H1 (cell line): ENCODE measurements around the gene DDX11. TPM values are rescaled to one million over a fixed set of nuclear protein-coding genes. Genes with fewer than 3 reads are reported as not detected.

Experiments used
- CTCF ChIA-PET: fragments of 300-600 bp; sonication (Branson Sonifier 250); formaldehyde crosslinking; loops from one replicate; lab custom pipeline; 2021; ENCODE audit not compliant: partially characterized antibody; lab: Charles Lee
- POLR2A ChIA-PET: fragments of 300-600 bp; sonication (Branson Sonifier 250); formaldehyde crosslinking; loops from one replicate; lab custom pipeline; 2021; ENCODE audit warnings: inconsistent platforms; ENCODE audit not compliant: partially characterized antibody; lab: Charles Lee
- DNase-seq, 2 experiments: peaks; one replicate each; pipeline versions ENCODE4 v3.0.0 to v3.0.0-alpha.2; 2010 to 2022; ENCODE audit warnings: low spot score in 2 of 2, low read depth in 1 of 2, mixed read lengths in 1 of 2
- FAIRE-seq: peaks from 2 replicates; lab custom pipeline; 2011; peaks lifted over from hg19 to GRCh38; lab: Jason Lieb, UNC
- H2AFZ ChIP-seq: 2 replicates; pipeline ENCODE4 v1.8.1; 2012; ENCODE audit warnings: low read length, inconsistent platforms
- H2AK5ac ChIP-seq: 2 replicates; pipeline ENCODE4 v1.6.1; 2013; ENCODE audit warnings: low read depth, low read length
- H2BK120ac ChIP-seq: replicated peaks from 2 replicates; pipeline ENCODE3; 2013; ENCODE audit warnings: low read depth, low read length, inconsistent platforms
- H2BK12ac ChIP-seq: 2 replicates; pipeline ENCODE4 v1.6.1; 2013; ENCODE audit warnings: low read depth, low read length
- H2BK15ac ChIP-seq: 2 replicates; pipeline ENCODE4 v1.6.1; 2013; ENCODE audit warnings: low read length
- H2BK20ac ChIP-seq: 2 replicates; pipeline ENCODE4 v1.6.1; 2013; ENCODE audit warnings: low read length
- H2BK5ac ChIP-seq: 2 replicates; pipeline ENCODE4 v1.6.1; 2013; ENCODE audit warnings: low read depth, low read length
- H3K14ac ChIP-seq: 2 replicates; pipeline ENCODE4 v1.6.1; 2013; ENCODE audit warnings: inconsistent platforms; ENCODE audit not compliant: insufficient read length
- H3K18ac ChIP-seq: 2 replicates; pipeline ENCODE4 v1.6.1; 2013; ENCODE audit warnings: low read length; ENCODE audit errors: extremely low read depth
- H3K23ac ChIP-seq: 2 replicates; pipeline ENCODE4 v1.6.1; 2013; ENCODE audit warnings: inconsistent platforms; ENCODE audit not compliant: insufficient read length
- H3K23me2 ChIP-seq: 2 replicates; pipeline ENCODE4 v1.6.1; 2013; ENCODE audit warnings: low read depth, low read length
- H3K27ac ChIP-seq: 2 replicates; pipeline ENCODE4 v1.6.1; 2011; ENCODE audit warnings: low read depth, low read length, inconsistent platforms
- H3K27me3 ChIP-seq, 4 experiments: replicated peaks in 1 of 4; 1 replicate in 1 of 4; 2 replicates in 3 of 4; pipeline versions ENCODE4 v1.6.1 to v1.8.1; 2011 to 2013; ENCODE audit warnings: low read length in 3 of 4, mild to moderate bottlenecking in 3 of 4, inconsistent platforms in 2 of 4, mixed read lengths in 2 of 4, moderate library complexity in 1 of 4; ENCODE audit not compliant: control insufficient read depth in 3 of 4, insufficient read depth in 3 of 4; ENCODE audit errors: extremely low read depth in 1 of 4
- H3K36me3 ChIP-seq, 4 experiments: 2 replicates each; pipeline versions ENCODE4 v1.6.1 to v1.8.1; 2011 to 2013; ENCODE audit warnings: mild to moderate bottlenecking in 4 of 4, low read length in 3 of 4, moderate library complexity in 2 of 4, control low read depth in 1 of 4, inconsistent platforms in 1 of 4; ENCODE audit not compliant: insufficient read depth in 4 of 4, control insufficient read depth in 2 of 4
- H3K4ac ChIP-seq: replicated peaks from 2 replicates; pipeline ENCODE3; 2013; ENCODE audit warnings: low read length, low read depth, mixed read lengths, inconsistent platforms; ENCODE audit not compliant: insufficient read length
- H3K4me1 ChIP-seq, 4 experiments: replicated peaks in 1 of 4; 1 replicate in 1 of 4; 2 replicates in 3 of 4; pipeline versions ENCODE4 v1.6.1 to v1.8.1; 2011 to 2013; ENCODE audit warnings: low read length in 3 of 4, inconsistent platforms in 2 of 4, mixed read lengths in 1 of 4; ENCODE audit not compliant: insufficient read depth in 4 of 4, control insufficient read depth in 3 of 4
- H3K4me2 ChIP-seq, 2 experiments: 2 replicates each; pipeline versions ENCODE4 v1.6.1 to v1.8.1; 2011 to 2013; ENCODE audit warnings: low read depth in 2 of 2, low read length in 2 of 2, control low read depth in 1 of 2, inconsistent platforms in 1 of 2, mild to moderate bottlenecking in 1 of 2; ENCODE audit not compliant: insufficient read depth in 1 of 2
- H3K4me3 ChIP-seq, 4 experiments: fragments of 200-600, 300-600 bp in 1 of 4; sonication (generic), shearing (Covaris generic), sonication (Bioruptor Twin) in 1 of 4; 2 replicates each; pipeline versions ENCODE4 v1.5.1 to v1.8.1; 2011 to 2016; ENCODE audit warnings: low read length in 4 of 4, low read depth in 3 of 4, control low read depth in 2 of 4, inconsistent platforms in 2 of 4, mild to moderate bottlenecking in 2 of 4, mixed read lengths in 1 of 4, moderate library complexity in 1 of 4; ENCODE audit not compliant: insufficient read depth in 2 of 4; ENCODE audit errors: extremely low read depth in 1 of 4
- H3K56ac ChIP-seq: replicated peaks from 2 replicates; pipeline ENCODE3; 2013; ENCODE audit warnings: low read depth, mild to moderate bottlenecking, mixed read lengths, low read length, inconsistent platforms; ENCODE audit not compliant: insufficient read length
- H3K79me1 ChIP-seq: 2 replicates; pipeline ENCODE4 v1.6.1; 2013; ENCODE audit warnings: low read depth, low read length, control low read depth
- H3K79me2 ChIP-seq, 2 experiments: 2 replicates each; pipeline versions ENCODE4 v1.6.1 to v1.8.1; 2012 to 2013; ENCODE audit warnings: low read length in 2 of 2, mild to moderate bottlenecking in 2 of 2, inconsistent platforms in 1 of 2; ENCODE audit not compliant: insufficient read depth in 2 of 2, control insufficient read depth in 1 of 2
- H3K9ac ChIP-seq, 4 experiments: replicated peaks in 1 of 4; 1 replicate in 1 of 4; 2 replicates in 3 of 4; pipeline versions ENCODE4 v1.6.1 to v1.8.1; 2011 to 2013; ENCODE audit warnings: low read depth in 3 of 4, low read length in 3 of 4, control low read depth in 2 of 4, mild to moderate bottlenecking in 2 of 4, moderate library complexity in 2 of 4, inconsistent platforms in 1 of 4; ENCODE audit errors: extremely low read depth in 1 of 4
- H3K9me3 ChIP-seq, 2 experiments: 2 replicates each; pipeline versions ENCODE4 v1.6.1 to v1.8.1; 2012 to 2013; ENCODE audit warnings: mild to moderate bottlenecking in 2 of 2, moderate library complexity in 2 of 2, control low read depth in 1 of 2, inconsistent platforms in 1 of 2, low read depth in 1 of 2, low read length in 1 of 2, mixed read lengths in 1 of 2; ENCODE audit not compliant: insufficient read depth in 2 of 2
- H4K20me1 ChIP-seq, 2 experiments: replicated peaks in 1 of 2; 2 replicates each; pipeline versions ENCODE3 to v1.8.1; 2011 to 2013; ENCODE audit warnings: inconsistent platforms in 2 of 2, low read length in 2 of 2, mild to moderate bottlenecking in 1 of 2; ENCODE audit not compliant: insufficient read depth in 2 of 2, control insufficient read depth in 1 of 2
- H4K5ac ChIP-seq: 2 replicates; pipeline ENCODE4 v1.6.1; 2013; ENCODE audit warnings: low read length, low read depth, mixed read lengths, inconsistent platforms; ENCODE audit not compliant: insufficient read length
- H4K8ac ChIP-seq: 2 replicates; pipeline ENCODE4 v1.8.0; 2013; ENCODE audit warnings: mild to moderate bottlenecking, moderate library complexity, low read length, inconsistent platforms; ENCODE audit not compliant: insufficient read depth; ENCODE audit errors: extremely low read depth
- H4K91ac ChIP-seq: replicated peaks from 2 replicates; pipeline ENCODE3; 2013; ENCODE audit warnings: low read length, mixed read lengths, inconsistent platforms; ENCODE audit not compliant: insufficient read length
- BACH1 ChIP-seq: IDR thresholded peaks from 2 replicates; pipeline ENCODE4 v1.6.1; 2012; ENCODE audit warnings: low read length, improper control_type of control experiment
- CTCF ChIP-seq, 3 experiments: IDR thresholded peaks; 1 replicate in 2 of 3; 2 replicates in 1 of 3; pipeline versions ENCODE4 v1.5.1 to v1.6.1; 2011; ENCODE audit warnings: low read length in 3 of 3, mild to moderate bottlenecking in 3 of 3, inconsistent platforms in 2 of 3, low read depth in 1 of 3, moderate library complexity in 1 of 3; ENCODE audit not compliant: insufficient read depth in 1 of 3; ENCODE audit errors: control extremely low read depth in 1 of 3
- GABPA ChIP-seq: IDR thresholded peaks from 2 replicates; pipeline ENCODE4 v1.6.1; 2011; ENCODE audit warnings: mild to moderate bottlenecking, low read length, moderate library complexity, borderline replicate concordance; ENCODE audit not compliant: insufficient read depth
- GTF2F1 ChIP-seq: IDR thresholded peaks from 2 replicates; pipeline ENCODE4 v1.6.1; 2012; ENCODE audit warnings: low read depth, low read length, improper control_type of control experiment, borderline replicate concordance
- HDAC2 ChIP-seq, 2 experiments: fragments of 300-600 bp in 1 of 2; sonication (generic) in 1 of 2; IDR thresholded peaks; 2 replicates each; pipeline ENCODE4 v1.6.1; 2011 to 2012; ENCODE audit warnings: low read depth in 2 of 2, low read length in 2 of 2, mild to moderate bottlenecking in 2 of 2, moderate library complexity in 2 of 2, borderline replicate concordance in 1 of 2, inconsistent platforms in 1 of 2
- HDAC6 ChIP-seq: IDR thresholded peaks from one replicate; pipeline ENCODE4 v1.7.1; 2012; ENCODE audit warnings: low read depth, mild to moderate bottlenecking, inconsistent platforms, low read length, moderate library complexity
- JUND ChIP-seq: IDR thresholded peaks from 2 replicates; pipeline ENCODE4 v1.6.1; 2011; ENCODE audit warnings: mild to moderate bottlenecking, improper control_type of control experiment, low read length
- POLR2A ChIP-seq, 2 experiments: IDR thresholded peaks; 1 replicate in 1 of 2; 2 replicates in 1 of 2; pipeline ENCODE4 v1.6.1; 2011; ENCODE audit warnings: low read depth in 2 of 2, low read length in 2 of 2, mild to moderate bottlenecking in 2 of 2; ENCODE audit errors: control extremely low read depth in 1 of 2
- SUZ12 ChIP-seq: fragments of 200-600 bp; sonication (generic); IDR thresholded peaks from 2 replicates; pipeline ENCODE4 v1.6.1; 2012; ENCODE audit warnings: mild to moderate bottlenecking, inconsistent platforms, low read length, moderate library complexity, mixed read lengths
- WGBS, 2 experiments: shearing (Covaris generic) in 1 of 2; methylation state at CpG; one replicate each; pipeline versions ENCODE4 v1.1.6 to v1.1.7; 2013 to 2015; ENCODE audit warnings: low lambda C conversion rate in 2 of 2, mixed read lengths in 2 of 2, inconsistent platforms in 1 of 2, low coverage in 1 of 2, missing lambda C conversion rate in 1 of 2; ENCODE audit not compliant: insufficient replicate concordance in 2 of 2, insufficient coverage in 1 of 2, insufficient read length in 1 of 2; ENCODE audit errors: extremely low coverage in 1 of 2, missing lambda C conversion rate in 1 of 2; 5-methylcytosine and 5-hydroxymethylcytosine counted together
- polyA plus RNA-seq, 7 experiments: library from polyadenylated mRNA; depleted of rRNA in 3 of 7; stranded (reverse) in 5 of 7; unstranded in 2 of 7; fragments of >200 nt in 5 of 7; fragments of 200-250 nt in 2 of 7; gene quantifications; 1 replicate in 5 of 7; 2 replicates in 1 of 7; 4 replicates in 1 of 7; pipeline versions ENCODE4 v1.2.1 to v1.2.3, GENCODE V29; 2011 to 2013; ENCODE audit warnings: missing spikeins in 2 of 7, mixed read lengths in 2 of 7
- total RNA-seq: library from RNA; stranded (reverse); fragmentation: NEBNext Ultra II Directional; extraction: Animal tissue kit (Norgen Biotek cat#: 25700); gene quantifications from 2 replicates; pipeline ENCODE4 v1.2.1, GENCODE V29; 2021

The DDX11 gene
- total and polyA plus RNA-seq, 2 of the 8 experiments (the other 6 are each of a cell fraction or from before 2014, with no cell fraction given): 61.6 to 141 TPM

- Histone ChIP-seq H3K27me3 (peaks cover 18 to 33% (median 31%) of the 10 kb centered on the region in 4 experiments), H2AFZ (no peak overlapping the region), H3K23ac (no peak overlapping the region), H3K4ac (no peak overlapping the region), H3K4me2 (peak overlapping the region; percentile 71 to 73), H2BK120ac (no peak overlapping the region), H4K8ac (peak overlapping the region; percentile 14), H4K91ac (no peak overlapping the region), H2BK15ac (no peak overlapping the region), H3K4me3 (peak overlapping the region; percentile 35 to 60 (median 53)), H2BK20ac (no peak overlapping the region), H3K56ac (no peak overlapping the region), H3K9me3 (no peaks in the 10 kb centered on the region), H3K14ac (no peak overlapping the region), H2BK12ac (no peak overlapping the region), H2BK5ac (no peak overlapping the region), H3K79me2 (no peaks in the 10 kb centered on the region), H3K79me1 (no peaks in the 10 kb centered on the region), H3K9ac (peak overlapping the region in 1 of 4 experiments; percentile 16; a peak in 3 of 7 replicates), H3K4me1 (peaks cover 0 to 9% (median 0%) of the 10 kb centered on the region in 4 experiments; a peak in 5 of 7 replicates), H2AK5ac (no peak overlapping the region), H3K27ac (no peak overlapping the region), H3K23me2 (peaks cover 11% of the 10 kb centered on the region; the same call in 1 of the 2 replicates), H4K20me1 (peaks cover 0 to 2% of the 10 kb centered on the region in 2 experiments), H4K5ac (peak overlapping the region; percentile 30), H3K36me3 (no peaks in the 10 kb centered on the region; a peak in 1 of 8 replicates), H3K18ac (no peak overlapping the region; the same call in none of the 2 replicates)
- ChIA-PET CTCF (interaction anchor here (0.6 to 1.7 kb wide), 14 partner anchors 64 to 328 kb away, joined by 3 to 8 read pairs (median 4); no protein-coding TSS in a partner anchor), POLR2A (no interaction called here)
- FAIRE-seq (no peak), DNase-seq (peak in 1 of 2 experiments; percentile 85)
- 3% methylated on average over 18 of the region's 45 CpGs; no CpG with 5 or more reads in 1 of the 2 experiments for WGBS, 2 experiments
- TF ChIP-seq HDAC6: no peak
- peak; percentile 62 for TF ChIP-seq BACH1
- TF ChIP-seq SUZ12: peak; percentile 8
- TF ChIP-seq HDAC2 (IDR thresholded peaks at IDR 0.05; ENCODE audit: borderline replicate concordance in 1 of 2, low read depth in 2 of 2, low read length in 2 of 2): no peak
- no peak for TF ChIP-seq POLR2A (IDR thresholded peaks at IDR 0.05; ENCODE audit: control extremely low read depth in 1 of 2, low read depth in 2 of 2, low read length in 2 of 2)
- TF ChIP-seq GABPA: no peak
- TF ChIP-seq GTF2F1: no peak
- no peak for TF ChIP-seq JUND
- TF ChIP-seq CTCF (IDR thresholded peaks at IDR 0.05; ENCODE audit: control extremely low read depth in 1 of 3, insufficient read depth in 1 of 3, low read depth in 1 of 3, low read length in 3 of 3): peak; percentile 59 to 71 (median 68)
Measured at GRCh38 chr12:31117203-31118011, 43.7 kb downstream of the DDX11 start.
